MCF 10A (cell line): Measurements from ENCODE around the gene LPP. TPM values are rescaled to one million over a fixed set of nuclear protein-coding genes. Genes with fewer than 3 reads are reported as not detected.

ENCODE experiments used
- BruUV-seq: library from RNA; stranded (reverse); fragments of 400-500 nt; replicated peaks from 2 replicates; lab custom pipeline; 2021; lab: Mats Ljungman, UMichigan
- CTCF ChIA-PET: fragments of 300-600 bp; sonication (Branson Sonifier 250); formaldehyde crosslinking; extraction: SDS; loops from one replicate; lab custom pipeline; 2021; ENCODE audit warnings: antibody characterized with exemption, inconsistent platforms; lab: Yijun Ruan, JAX
- POLR2A ChIA-PET: fragments of 300-600, 350-650 bp; sonication (Branson Sonifier 250); formaldehyde crosslinking; extraction: SDS; loops from one replicate; lab custom pipeline; 2020; ENCODE audit warnings: antibody characterized with exemption, inconsistent platforms; lab: Yijun Ruan, JAX
- DNase-seq: peaks from one replicate; pipeline ENCODE4 v3.0.0-alpha.2; 2018; ENCODE audit not compliant: unreplicated experiment
- H3K27ac Mint-ChIP-seq: one replicate; pipeline ENCODE4 v1.8.0; 2022; ENCODE audit warnings: mild to moderate bottlenecking, low read depth, mixed read lengths; ENCODE audit not compliant: unreplicated experiment
- H3K27me3 Mint-ChIP-seq: one replicate; pipeline ENCODE4 v1.8.0; 2022; ENCODE audit warnings: mixed read lengths; ENCODE audit not compliant: insufficient read depth, unreplicated experiment
- H3K36me3 Mint-ChIP-seq: one replicate; pipeline ENCODE4 v1.8.0; 2022; ENCODE audit warnings: mild to moderate bottlenecking, moderate library complexity, mixed read lengths; ENCODE audit not compliant: insufficient read depth, unreplicated experiment
- H3K4me1 Mint-ChIP-seq: one replicate; pipeline ENCODE4 v1.8.0; 2022; ENCODE audit warnings: mixed read lengths; ENCODE audit not compliant: insufficient read depth, unreplicated experiment
- H3K4me3 Mint-ChIP-seq: one replicate; pipeline ENCODE4 v1.8.0; 2022; ENCODE audit warnings: mild to moderate bottlenecking, moderate library complexity, mixed read lengths; ENCODE audit not compliant: unreplicated experiment
- H3K9me3 Mint-ChIP-seq: one replicate; pipeline ENCODE4 v1.8.0; 2022; ENCODE audit warnings: mixed read lengths; ENCODE audit not compliant: unreplicated experiment
- CTCF ChIP-seq: fragments of 200-600 bp; IDR thresholded peaks from one replicate; pipeline ENCODE4 v1.8.0; 2022; ENCODE audit warnings: antibody characterized with exemption, mild to moderate bottlenecking; ENCODE audit not compliant: unreplicated experiment
- intact Hi-C: fragments of 100-400 bp; cut with micrococcal nuclease; formaldehyde crosslinking; loops from 2 replicates; pipeline ENCODE4 v1.14.1; 2022
- total RNA-seq: library from RNA; stranded (reverse); gene quantifications from 2 replicates; pipeline ENCODE4 v1.2.3, GENCODE V29; 2022

The LPP gene
- total RNA-seq, 1 experiment from 2014 or later, result 117 TPM

- H3K27ac Mint-ChIP-seq, result no peak overlapping the region
- ChIA-PET POLR2A (interaction anchor here (0.6 to 1.5 kb wide), 2 partner anchors 8 to 125 kb away, joined by 3 read pairs; no protein-coding TSS in a partner anchor), CTCF (interaction anchor here (0.5 to 0.7 kb wide), 2 partner anchors 19 to 392 kb away, joined by 3 read pairs; no protein-coding TSS in a partner anchor)
- H3K9me3 Mint-ChIP-seq, result no peaks in the 10 kb centered on the region
- TF ChIP-seq CTCF, result no peak
- no TSS peak for BruUV-seq
- intact Hi-C loops, result no loop called here
- H3K36me3 Mint-ChIP-seq, result peaks cover 7% of the 10 kb centered on the region
- peaks cover 15% of the 10 kb centered on the region for H3K4me1 Mint-ChIP-seq
- no peak overlapping the region for H3K4me3 Mint-ChIP-seq
- DNase-seq, result no peak
- no peaks in the 10 kb centered on the region for H3K27me3 Mint-ChIP-seq
Observed at GRCh38 chr3:188139466-188139865, 14.5 kb upstream of the LPP start.

- intact Hi-C loops, result no loop called here
- no TSS peak for BruUV-seq
- H3K9me3 Mint-ChIP-seq, result no peaks in the 10 kb centered on the region
- H3K27ac Mint-ChIP-seq, result no peak overlapping the region
- H3K27me3 Mint-ChIP-seq, result no peaks in the 10 kb centered on the region
- no peak for DNase-seq
- peaks cover 6% of the 10 kb centered on the region for H3K4me1 Mint-ChIP-seq
- no peak for TF ChIP-seq CTCF
- peaks cover 7% of the 10 kb centered on the region for H3K36me3 Mint-ChIP-seq
- CTCF ChIA-PET, result no interaction called here
- POLR2A ChIA-PET, result interaction anchor here (0.7 kb wide), 1 partner anchor 113 kb away, joined by 3 read pairs; no protein-coding TSS in a partner anchor
- no peak overlapping the region for H3K4me3 Mint-ChIP-seq
Observed at GRCh38 chr3:188146219-188146618, 7.7 kb upstream of the LPP start.

GRCh38 chr3:188147782-188148181 lies 6.2 kb upstream of the LPP start:
- DNase-seq, result no peak
- Mint-ChIP-seq H3K9me3 (no peaks in the 10 kb centered on the region), H3K27me3 (no peaks in the 10 kb centered on the region), H3K36me3 (peaks cover 9% of the 10 kb centered on the region), H3K4me3 (no peak overlapping the region), H3K4me1 (peaks cover 8% of the 10 kb centered on the region), H3K27ac (no peak overlapping the region)
- CTCF ChIA-PET, result no interaction called here
- no peak for TF ChIP-seq CTCF
- intact Hi-C loops, result no loop called here
- no TSS peak for BruUV-seq
- POLR2A ChIA-PET, result no interaction called here

GRCh38 chr3:188148318-188148717 lies 5.6 kb upstream of the LPP start:
- no TSS peak for BruUV-seq
- POLR2A ChIA-PET, result no interaction called here
- Mint-ChIP-seq H3K36me3 (peaks cover 14% of the 10 kb centered on the region), H3K4me1 (peaks cover 9% of the 10 kb centered on the region), H3K27ac (no peak overlapping the region), H3K27me3 (no peaks in the 10 kb centered on the region), H3K4me3 (no peak overlapping the region), H3K9me3 (no peaks in the 10 kb centered on the region)
- no peak for DNase-seq
- TF ChIP-seq CTCF, result no peak
- CTCF ChIA-PET, result interaction anchor here (0.6 kb wide), 1 partner anchor 370 kb away, joined by 3 read pairs; no protein-coding TSS in a partner anchor
- intact Hi-C loops, result no loop called here
